ENCODE measurements around the gene NEK5.

- TF ChIP-seq EZH2 (IDR thresholded peaks at IDR 0.05; ENCODE audit: insufficient read depth, poor library complexity, severe bottlenecking) (no peak), EZH2phosphoT487 (IDR thresholded peaks at IDR 0.05; ENCODE audit: insufficient read depth, low read depth) (no peak)
These were observed 67.3 kb downstream of the NEK5 start for GRCh38 chr13:52061587-52061986.

Data from GM23248 (cell line).